Fibroblast of lung (primary cell): Measurements from ENCODE around the gene GPC6.

ENCODE experiments used
- CTCF ChIP-seq, 2 donors: IDR thresholded peaks in 1 of 2; conservative IDR thresholded peaks in 1 of 2; 1 replicate in 1 of 2; 2 replicates in 1 of 2; pipeline ENCODE4 v1.5.1; 2011 to 2012; ENCODE audit warnings: low read length in 2 of 2, control low read depth in 1 of 2, inconsistent platforms in 1 of 2, low read depth in 1 of 2, mild to moderate bottlenecking in 1 of 2
- EZH2 ChIP-seq: IDR thresholded peaks from 2 replicates; pipeline ENCODE4 v1.5.1; 2012; ENCODE audit warnings: low read length, control low read depth, mild to moderate bottlenecking; ENCODE audit errors: missing control alignments

- no peak for TF ChIP-seq EZH2
- no peak for TF ChIP-seq CTCF (conservative IDR thresholded peaks at IDR 0.05 in 1 of 2, IDR thresholded peaks at IDR 0.05 in 1 of 2; ENCODE audit: low read depth in 1 of 2, low read length in 2 of 2)
These were observed 1106.7 kb downstream of the GPC6 start for GRCh38 chr13:94333131-94333820.
